GM21360 (cell line): ENCODE measurements around the gene GIMAP7.
"Not testable (repeated sequence)": the region's sequence is repeated elsewhere in the genome, so short reads cannot be mapped to it uniquely, and the experiment has no call there.

ENCODE experiments used
- ATAC-seq: cut with Tn5 transposase; IDR thresholded peaks from one replicate; pipeline ENCODE4 v1.9.1; 2021; ENCODE audit warnings: mild to moderate bottlenecking, moderate library complexity; ENCODE audit not compliant: unreplicated experiment

The GIMAP7 gene

DNA sequence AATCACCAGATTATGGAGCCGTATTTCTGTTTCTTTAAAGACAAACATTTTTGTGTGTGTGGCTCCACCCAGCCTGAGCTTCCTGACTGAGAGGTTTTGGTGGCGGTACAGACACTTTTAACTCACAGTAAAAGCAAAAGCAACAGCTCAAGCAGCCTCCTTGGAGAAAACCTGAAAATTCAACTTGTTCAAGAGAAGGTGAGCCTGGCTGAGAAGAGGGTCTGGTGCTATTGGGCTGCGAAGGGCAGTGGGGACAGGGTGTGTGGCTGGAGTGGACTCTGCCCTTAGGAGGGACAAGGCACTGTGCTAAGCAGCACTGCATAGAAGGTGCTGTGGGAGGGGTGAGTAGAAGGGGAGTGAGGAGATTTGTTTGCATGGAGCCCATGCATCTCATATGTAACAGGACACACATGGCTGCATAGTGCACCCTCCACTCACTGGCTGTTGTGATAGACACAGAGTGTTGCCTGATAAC lies at the start of gene GIMAP7:
Gene GIMAP7, plus strand, starts transcription at position 125 of the 475 bp plus-strand sequence. CDS start 5,103 bp downstream, outside the sequence.
- ATAC-seq, result peak; percentile 65

DNA sequence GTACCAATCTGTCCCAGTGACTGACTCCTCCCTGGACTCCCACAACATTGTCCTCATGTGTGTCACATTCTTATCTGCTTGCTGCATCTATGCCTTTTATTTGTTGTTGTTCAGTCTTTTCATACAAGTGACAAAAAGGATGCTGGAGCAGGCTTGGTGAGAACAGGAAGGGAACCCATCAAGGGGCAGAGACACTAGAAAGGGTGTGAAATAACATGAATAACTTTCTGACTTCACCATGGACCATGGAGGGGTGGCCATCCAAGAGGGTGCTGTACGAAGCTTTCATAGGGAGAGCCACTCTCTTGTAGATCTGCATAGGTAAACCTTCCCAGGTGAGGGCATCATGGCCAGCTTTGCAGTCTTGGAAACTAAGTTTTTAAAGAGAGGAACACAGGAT lies 49.7 kb upstream of the GIMAP7 start:
- ATAC-seq, result no peak

- ATAC-seq, result no peak
Measured at GRCh38 chr7:150465414-150465813, 49.3 kb upstream of the GIMAP7 start.

GRCh38 chr7:150466477-150466876 lies 48.2 kb upstream of the GIMAP7 start:
- no peak for ATAC-seq

- no peak for ATAC-seq
Measured at GRCh38 chr7:150468241-150468640, 46.4 kb upstream of the GIMAP7 start.

GRCh38 chr7:150471886-150472285 lies 42.8 kb upstream of the GIMAP7 start:
- ATAC-seq, result no peak

DNA sequence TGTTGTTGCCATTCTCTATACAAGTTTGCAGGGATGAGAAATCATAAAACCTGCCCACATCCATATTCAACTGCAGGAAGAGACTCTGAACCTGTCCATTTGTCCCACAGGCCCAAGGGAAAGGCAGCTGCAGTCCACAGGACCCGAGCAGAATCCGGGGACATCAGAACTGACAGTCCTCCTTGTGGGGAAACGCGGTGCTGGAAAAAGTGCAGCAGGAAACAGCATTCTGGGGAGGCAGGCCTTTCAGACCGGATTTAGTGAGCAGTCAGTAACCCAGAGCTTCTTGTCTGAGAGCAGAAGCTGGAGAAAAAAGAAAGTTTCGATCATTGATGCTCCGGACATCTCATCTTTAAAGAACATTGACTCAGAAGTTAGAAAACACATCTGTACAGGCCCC lies 40.8 kb upstream of the GIMAP7 start:
- ATAC-seq, result no peak

- ATAC-seq, result no peak
Measured at GRCh38 chr7:150476285-150476684, 38.4 kb upstream of the GIMAP7 start.

DNA sequence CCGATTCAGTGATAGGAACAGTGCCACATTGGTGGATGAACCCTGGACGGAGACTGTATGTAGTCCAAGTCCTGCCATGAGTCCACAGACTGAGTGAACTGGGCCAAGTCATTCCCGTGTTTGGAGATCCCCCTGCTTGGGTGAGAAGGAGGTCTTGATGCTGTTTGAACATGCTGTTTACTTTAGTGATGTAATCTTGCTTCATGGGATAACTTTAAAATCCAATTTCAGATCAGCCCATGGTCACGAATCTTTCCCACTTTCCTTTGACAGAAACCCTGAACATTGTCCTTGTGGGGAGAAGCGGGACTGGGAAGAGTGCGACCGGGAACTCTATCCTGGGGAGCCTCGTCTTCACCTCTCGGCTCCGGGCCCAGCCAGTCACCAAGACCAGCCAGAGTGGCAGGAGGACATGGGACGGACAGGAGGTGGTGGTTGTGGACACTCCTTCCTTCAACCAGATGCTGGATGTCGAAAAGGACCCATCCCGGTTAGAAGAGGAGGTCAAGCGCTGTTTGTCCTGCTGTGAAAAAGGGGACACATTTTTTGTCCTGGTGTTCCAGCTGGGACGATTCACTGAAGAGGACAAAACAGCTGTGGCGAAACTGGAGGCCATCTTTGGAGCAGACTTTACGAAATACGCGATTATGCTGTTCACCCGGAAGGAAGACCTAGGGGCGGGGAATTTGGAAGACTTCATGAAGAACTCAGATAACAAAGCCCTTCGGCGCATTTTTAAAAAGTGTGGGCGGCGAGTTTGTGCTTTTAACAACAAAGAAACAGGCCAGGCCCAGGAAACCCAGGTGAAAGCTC lies 37.6 kb upstream of the GIMAP7 start:
- ATAC-seq, result no peak

DNA sequence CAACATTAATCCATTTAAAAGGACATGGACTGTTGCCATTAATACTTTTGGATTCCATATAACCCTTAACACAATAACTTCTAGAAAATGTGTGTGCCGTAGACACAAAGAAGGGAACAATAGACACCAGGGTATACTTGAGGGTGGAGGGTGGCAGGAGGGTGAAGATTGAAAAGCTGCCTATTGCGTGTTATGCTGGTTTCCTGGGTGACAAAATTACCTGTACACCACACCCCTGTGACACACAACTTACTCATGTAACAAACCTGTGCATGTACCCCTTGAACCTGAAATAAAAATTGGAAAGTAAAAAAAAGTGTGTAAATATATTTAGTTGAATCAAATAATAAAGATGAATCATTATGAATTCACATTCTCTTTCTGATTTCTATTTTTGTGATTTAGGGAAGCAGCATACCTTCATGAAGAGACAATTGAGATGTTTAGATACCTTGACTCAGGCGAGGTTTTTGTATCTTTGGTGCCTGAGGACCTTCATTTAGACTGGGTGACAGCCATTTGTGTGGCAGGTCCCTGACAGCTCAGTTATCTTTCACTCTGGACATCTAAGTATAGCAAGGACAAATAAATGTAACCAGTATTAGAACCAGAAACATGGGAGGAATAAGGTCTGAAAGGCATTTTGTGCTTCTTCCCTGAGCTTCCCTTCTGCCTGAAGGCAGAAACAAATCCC lies 35.5 kb upstream of the GIMAP7 start:
- ATAC-seq, result no peak

- ATAC-seq, result no peak
Measured at GRCh38 chr7:150481186-150481920, 33.3 kb upstream of the GIMAP7 start.

GRCh38 chr7:150481922-150482321 lies 32.8 kb upstream of the GIMAP7 start:
- ATAC-seq, result no peak

DNA sequence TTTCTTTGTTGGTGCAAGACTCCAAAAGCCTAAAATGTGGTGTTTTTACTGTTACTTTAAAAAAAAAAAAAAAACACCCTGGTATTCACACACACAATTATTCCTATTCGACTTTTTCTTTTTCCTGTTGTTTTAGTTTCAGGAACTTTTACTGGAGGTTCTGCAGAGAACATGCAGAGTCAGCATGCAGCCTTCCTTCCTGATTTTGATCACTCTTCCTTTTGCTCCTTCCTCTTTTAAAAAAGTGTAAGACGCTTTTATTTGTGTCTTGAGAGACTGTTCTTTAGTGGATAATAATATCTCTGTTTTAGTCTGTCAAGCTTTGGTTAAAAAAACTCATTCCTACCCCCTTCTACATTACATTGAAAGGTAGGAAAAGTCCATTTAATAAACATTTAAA lies 31.2 kb upstream of the GIMAP7 start:
- not testable (repeated sequence) for ATAC-seq

DNA sequence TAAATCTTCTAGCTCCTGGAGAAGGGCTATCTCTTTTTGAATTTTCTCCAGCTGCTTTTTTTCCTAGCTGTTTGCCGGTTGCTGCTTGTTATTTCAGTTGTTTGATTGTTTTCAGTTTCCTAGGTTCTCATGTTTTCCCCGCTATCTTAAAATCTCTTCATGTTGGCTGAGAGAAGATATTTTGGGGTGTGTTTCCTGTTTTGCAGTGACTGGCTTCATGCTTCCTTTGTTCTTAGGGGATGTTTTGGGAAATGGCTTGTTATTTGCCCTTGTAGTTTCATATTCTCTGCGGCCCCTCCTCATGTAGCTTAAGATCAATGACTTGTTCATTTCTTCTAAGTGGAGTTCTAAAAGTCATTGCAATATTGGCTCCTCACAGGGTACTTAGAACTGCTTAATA lies 30.6 kb upstream of the GIMAP7 start:
- ATAC-seq, result not testable (repeated sequence)

DNA sequence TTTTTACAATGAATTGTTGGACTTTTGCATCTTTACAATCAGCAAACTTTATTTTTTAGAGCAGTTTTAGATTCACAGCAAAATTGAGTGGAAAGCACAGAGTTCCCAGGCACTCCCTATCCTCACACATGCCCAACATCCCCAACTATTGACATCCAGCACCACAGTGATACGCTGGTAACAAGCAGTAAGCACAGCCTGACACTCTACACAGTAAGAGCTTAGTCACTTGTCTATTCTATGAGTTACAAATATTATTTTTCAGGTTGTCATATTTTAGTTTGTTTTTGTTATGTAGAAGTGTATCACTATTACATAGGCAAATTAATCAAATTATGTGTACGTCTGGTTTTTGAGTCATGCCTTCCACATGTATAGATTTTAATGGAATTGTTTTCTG lies 27.0 kb upstream of the GIMAP7 start:
- no peak for ATAC-seq

DNA sequence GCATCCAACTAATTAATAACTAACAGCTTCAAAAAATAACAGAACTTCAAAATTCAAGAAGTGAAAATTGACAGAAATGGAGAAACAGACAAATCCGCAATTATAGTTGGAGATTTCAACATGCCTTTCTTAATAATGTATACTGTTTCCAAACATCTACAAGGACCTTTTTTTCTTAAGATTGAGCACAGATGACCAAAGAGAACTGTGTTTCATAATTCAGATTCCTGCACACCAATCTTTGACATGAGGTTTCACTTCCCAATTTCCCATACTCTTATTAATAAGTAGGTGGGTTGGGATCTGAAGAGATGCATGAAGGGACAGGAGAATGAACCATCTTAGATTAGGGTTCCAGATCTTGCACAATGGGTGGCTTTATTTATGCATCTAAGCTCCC lies 24.9 kb upstream of the GIMAP7 start:
- ATAC-seq, result no peak

- ATAC-seq, result not testable (repeated sequence)
Measured at GRCh38 chr7:150493442-150493841, 21.2 kb upstream of the GIMAP7 start.

GRCh38 chr7:150502519-150502918 lies 12.2 kb upstream of the GIMAP7 start:
- no peak for ATAC-seq

- no peak for ATAC-seq
Measured at GRCh38 chr7:150503155-150503554, 11.5 kb upstream of the GIMAP7 start.

DNA sequence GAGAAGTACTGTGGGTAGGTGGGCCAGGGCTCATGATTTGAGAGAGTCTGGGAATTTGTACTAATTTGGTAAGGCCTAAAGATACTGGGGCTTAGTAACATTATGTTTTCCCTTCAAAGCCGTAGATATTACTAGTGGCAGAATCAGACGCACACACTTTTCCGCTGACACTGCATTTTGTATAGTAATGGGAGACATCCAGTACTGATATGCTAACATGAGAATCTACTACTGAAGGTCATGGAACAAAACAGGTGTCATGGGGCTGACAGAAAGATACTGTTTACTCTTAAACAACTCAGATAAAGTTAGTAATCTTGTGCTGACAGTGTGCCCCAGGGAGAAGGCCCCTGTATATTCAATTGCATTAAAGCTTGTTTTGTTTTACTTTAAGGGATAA lies 11.1 kb upstream of the GIMAP7 start:
- ATAC-seq, result no peak

GRCh38 chr7:150507947-150508602 lies 6.6 kb upstream of the GIMAP7 start:
- no peak for ATAC-seq
